HG03139 (cell line): Measurements from ENCODE around the gene FLRT2.

Source experiments
- ATAC-seq: cut with Tn5 transposase; IDR thresholded peaks from one replicate; pipeline ENCODE4 v1.9.1; 2021; ENCODE audit not compliant: unreplicated experiment

The FLRT2 gene

GRCh38 chr14:85625925-85626585 is 96.1 kb downstream of the FLRT2 start:
- ATAC-seq, result no peak

- ATAC-seq, result no peak
Measured at GRCh38 chr14:85634205-85634604, 104.3 kb downstream of the FLRT2 start.

- ATAC-seq, result no peak
Measured at GRCh38 chr14:85644211-85644610, 114.3 kb downstream of the FLRT2 start.

GRCh38 chr14:85653029-85653428 is 123.1 kb downstream of the FLRT2 start:
- ATAC-seq, result no peak

GRCh38 chr14:85660243-85660922 is 130.4 kb downstream of the FLRT2 start:
- ATAC-seq, result no peak

- ATAC-seq, result no peak
Measured at GRCh38 chr14:85662096-85662495, 132.2 kb downstream of the FLRT2 start.

GRCh38 chr14:85663256-85663655 is 133.3 kb downstream of the FLRT2 start:
- no peak for ATAC-seq

- ATAC-seq, result no peak
Measured at GRCh38 chr14:85663667-85664066, 133.7 kb downstream of the FLRT2 start.

- no peak for ATAC-seq
Measured at GRCh38 chr14:85675957-85676356, 146.0 kb downstream of the FLRT2 start.

GRCh38 chr14:85686908-85687307 is 157.0 kb downstream of the FLRT2 start:
- ATAC-seq, result no peak

- ATAC-seq, result no peak
Measured at GRCh38 chr14:85687456-85687855, 157.5 kb downstream of the FLRT2 start.

- no peak for ATAC-seq
Measured at GRCh38 chr14:85688006-85688405, 158.1 kb downstream of the FLRT2 start.

GRCh38 chr14:85695300-85695699 is 165.4 kb downstream of the FLRT2 start:
- ATAC-seq, result no peak

- ATAC-seq, result no peak
Measured at GRCh38 chr14:85701116-85701515, 171.2 kb downstream of the FLRT2 start.

- ATAC-seq, result no peak
Measured at GRCh38 chr14:85701763-85702162, 171.8 kb downstream of the FLRT2 start.

GRCh38 chr14:85702191-85702590 is 172.2 kb downstream of the FLRT2 start:
- ATAC-seq, result no peak

GRCh38 chr14:85702997-85703396 is 173.1 kb downstream of the FLRT2 start:
- no peak for ATAC-seq
